ENCODE results near the gene UGT1A9. TPM values are rescaled to one million over a fixed set of nuclear protein-coding genes. Genes with fewer than 3 reads are reported as not detected.

UGT1A9 gene
- total and polyA plus RNA-seq, 2 experiments from 2014 or later, result not detected

DNA sequence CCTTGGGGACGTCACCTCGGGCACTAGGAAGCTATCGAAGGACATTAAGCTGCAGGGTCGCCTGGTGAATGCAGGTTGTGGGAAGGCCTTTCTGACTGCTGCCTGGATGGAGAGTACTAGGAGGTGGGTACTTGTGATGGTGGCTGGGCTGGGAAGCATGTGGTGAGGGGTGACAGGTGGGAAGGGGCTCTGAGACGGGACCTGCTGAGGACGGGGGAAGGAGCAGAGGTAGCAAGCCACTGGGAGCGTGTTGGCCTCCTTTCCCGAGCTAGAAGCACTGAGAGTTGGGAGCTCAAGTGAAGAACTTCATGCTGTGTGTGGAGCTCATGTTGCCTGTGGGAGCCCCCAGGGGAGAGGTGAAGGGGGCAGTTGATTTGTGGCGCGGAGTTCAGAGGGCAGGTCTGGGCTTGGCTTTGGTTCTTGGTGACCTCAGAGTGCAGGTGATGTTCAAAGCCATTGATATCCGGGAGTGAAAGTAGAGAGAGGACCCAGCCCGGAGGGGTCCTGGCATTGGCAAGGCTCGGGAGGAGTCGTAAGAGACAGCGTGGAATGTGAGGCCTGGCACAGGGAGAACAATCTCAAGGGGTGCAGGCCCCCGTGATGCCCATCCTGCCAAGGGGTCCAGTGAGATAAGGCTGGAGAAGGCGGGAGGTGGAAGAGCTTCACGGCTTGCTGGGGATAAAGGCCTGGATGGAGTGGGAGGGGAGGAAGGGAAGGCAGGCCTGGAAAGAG is 119.6 kb downstream of the UGT1A9 start:
- no peak overlapping the region for H3K4me3 ChIP-seq
- H3K27me3 ChIP-seq (ENCODE audit: insufficient read depth), result no peaks in the 10 kb centered on the region
- no peak for TF ChIP-seq STAT1 (IDR thresholded peaks at IDR 0.05; ENCODE audit: unreplicated experiment)
- TF ChIP-seq CREB1 (CRISPR knock-in tag; IDR thresholded peaks at IDR 0.05; ENCODE audit: low read depth), result no peak
- TF ChIP-seq, protein P1, sequence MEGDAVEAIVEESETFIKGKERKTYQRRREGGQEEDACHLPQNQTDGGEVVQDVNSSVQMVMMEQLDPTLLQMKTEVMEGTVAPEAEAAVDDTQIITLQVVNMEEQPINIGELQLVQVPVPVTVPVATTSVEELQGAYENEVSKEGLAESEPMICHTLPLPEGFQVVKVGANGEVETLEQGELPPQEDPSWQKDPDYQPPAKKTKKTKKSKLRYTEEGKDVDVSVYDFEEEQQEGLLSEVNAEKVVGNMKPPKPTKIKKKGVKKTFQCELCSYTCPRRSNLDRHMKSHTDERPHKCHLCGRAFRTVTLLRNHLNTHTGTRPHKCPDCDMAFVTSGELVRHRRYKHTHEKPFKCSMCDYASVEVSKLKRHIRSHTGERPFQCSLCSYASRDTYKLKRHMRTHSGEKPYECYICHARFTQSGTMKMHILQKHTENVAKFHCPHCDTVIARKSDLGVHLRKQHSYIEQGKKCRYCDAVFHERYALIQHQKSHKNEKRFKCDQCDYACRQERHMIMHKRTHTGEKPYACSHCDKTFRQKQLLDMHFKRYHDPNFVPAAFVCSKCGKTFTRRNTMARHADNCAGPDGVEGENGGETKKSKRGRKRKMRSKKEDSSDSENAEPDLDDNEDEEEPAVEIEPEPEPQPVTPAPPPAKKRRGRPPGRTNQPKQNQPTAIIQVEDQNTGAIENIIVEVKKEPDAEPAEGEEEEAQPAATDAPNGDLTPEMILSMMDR (conservative IDR thresholded peaks at IDR 0.05; ENCODE audit: low read depth in 2 of 2), result no peak
- TF ChIP-seq ZNF114 (CRISPR knock-in tag; IDR thresholded peaks at IDR 0.05), result no peak
- TF ChIP-seq POLR2AphosphoS5 (IDR thresholded peaks at IDR 0.05; ENCODE audit: low read depth), result no peak
- TF ChIP-seq EZH2phosphoT487 (IDR thresholded peaks at IDR 0.05; ENCODE audit: unreplicated experiment), result no peak
- TF ChIP-seq ZNF331 (CRISPR knock-in tag; IDR thresholded peaks at IDR 0.05; ENCODE audit: low read depth), result no peak
- no peak for TF ChIP-seq EZH2 (IDR thresholded peaks at IDR 0.05; ENCODE audit: low read depth, unreplicated experiment)
- TF ChIP-seq JUNB (IDR thresholded peaks at IDR 0.05; ENCODE audit: unreplicated experiment), result no peak
- TF ChIP-seq REST (IDR thresholded peaks at IDR 0.05; ENCODE audit: unreplicated experiment), result no peak
- no peak for TF ChIP-seq NANOG (IDR thresholded peaks at IDR 0.05; ENCODE audit: borderline replicate concordance)
- TF ChIP-seq, protein P2, sequence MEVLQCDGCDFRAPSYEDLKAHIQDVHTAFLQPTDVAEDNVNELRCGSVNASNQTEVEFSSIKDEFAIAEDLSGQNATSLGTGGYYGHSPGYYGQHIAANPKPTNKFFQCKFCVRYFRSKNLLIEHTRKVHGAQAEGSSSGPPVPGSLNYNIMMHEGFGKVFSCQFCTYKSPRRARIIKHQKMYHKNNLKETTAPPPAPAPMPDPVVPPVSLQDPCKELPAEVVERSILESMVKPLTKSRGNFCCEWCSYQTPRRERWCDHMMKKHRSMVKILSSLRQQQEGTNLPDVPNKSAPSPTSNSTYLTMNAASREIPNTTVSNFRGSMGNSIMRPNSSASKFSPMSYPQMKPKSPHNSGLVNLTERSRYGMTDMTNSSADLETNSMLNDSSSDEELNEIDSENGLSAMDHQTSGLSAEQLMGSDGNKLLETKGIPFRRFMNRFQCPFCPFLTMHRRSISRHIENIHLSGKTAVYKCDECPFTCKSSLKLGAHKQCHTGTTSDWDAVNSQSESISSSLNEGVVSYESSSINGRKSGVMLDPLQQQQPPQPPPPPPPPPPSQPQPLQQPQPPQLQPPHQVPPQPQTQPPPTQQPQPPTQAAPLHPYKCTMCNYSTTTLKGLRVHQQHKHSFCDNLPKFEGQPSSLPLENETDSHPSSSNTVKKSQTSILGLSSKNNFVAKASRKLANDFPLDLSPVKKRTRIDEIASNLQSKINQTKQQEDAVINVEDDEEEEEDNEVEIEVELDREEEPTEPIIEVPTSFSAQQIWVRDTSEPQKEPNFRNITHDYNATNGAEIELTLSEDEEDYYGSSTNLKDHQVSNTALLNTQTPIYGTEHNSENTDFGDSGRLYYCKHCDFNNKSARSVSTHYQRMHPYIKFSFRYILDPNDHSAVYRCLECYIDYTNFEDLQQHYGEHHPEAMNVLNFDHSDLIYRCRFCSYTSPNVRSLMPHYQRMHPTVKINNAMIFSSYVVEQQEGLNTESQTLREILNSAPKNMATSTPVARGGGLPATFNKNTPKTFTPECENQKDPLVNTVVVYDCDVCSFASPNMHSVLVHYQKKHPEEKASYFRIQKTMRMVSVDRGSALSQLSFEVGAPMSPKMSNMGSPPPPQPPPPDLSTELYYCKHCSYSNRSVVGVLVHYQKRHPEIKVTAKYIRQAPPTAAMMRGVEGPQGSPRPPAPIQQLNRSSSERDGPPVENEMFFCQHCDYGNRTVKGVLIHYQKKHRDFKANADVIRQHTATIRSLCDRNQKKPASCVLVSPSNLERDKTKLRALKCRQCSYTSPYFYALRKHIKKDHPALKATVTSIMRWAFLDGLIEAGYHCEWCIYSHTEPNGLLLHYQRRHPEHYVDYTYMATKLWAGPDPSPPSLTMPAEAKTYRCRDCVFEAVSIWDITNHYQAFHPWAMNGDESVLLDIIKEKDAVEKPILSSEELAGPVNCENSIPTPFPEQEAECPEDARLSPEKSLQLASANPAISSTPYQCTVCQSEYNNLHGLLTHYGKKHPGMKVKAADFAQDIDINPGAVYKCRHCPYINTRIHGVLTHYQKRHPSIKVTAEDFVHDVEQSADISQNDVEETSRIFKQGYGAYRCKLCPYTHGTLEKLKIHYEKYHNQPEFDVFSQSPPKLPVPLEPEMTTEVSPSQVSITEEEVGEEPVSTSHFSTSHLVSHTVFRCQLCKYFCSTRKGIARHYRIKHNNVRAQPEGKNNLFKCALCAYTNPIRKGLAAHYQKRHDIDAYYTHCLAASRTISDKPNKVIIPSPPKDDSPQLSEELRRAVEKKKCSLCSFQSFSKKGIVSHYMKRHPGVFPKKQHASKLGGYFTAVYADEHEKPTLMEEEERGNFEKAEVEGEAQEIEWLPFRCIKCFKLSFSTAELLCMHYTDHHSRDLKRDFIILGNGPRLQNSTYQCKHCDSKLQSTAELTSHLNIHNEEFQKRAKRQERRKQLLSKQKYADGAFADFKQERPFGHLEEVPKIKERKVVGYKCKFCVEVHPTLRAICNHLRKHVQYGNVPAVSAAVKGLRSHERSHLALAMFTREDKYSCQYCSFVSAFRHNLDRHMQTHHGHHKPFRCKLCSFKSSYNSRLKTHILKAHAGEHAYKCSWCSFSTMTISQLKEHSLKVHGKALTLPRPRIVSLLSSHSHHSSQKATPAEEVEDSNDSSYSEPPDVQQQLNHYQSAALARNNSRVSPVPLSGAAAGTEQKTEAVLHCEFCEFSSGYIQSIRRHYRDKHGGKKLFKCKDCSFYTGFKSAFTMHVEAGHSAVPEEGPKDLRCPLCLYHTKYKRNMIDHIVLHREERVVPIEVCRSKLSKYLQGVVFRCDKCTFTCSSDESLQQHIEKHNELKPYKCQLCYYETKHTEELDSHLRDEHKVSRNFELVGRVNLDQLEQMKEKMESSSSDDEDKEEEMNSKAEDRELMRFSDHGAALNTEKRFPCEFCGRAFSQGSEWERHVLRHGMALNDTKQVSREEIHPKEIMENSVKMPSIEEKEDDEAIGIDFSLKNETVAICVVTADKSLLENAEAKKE (CRISPR knock-in tag; IDR thresholded peaks at IDR 0.05), result no peak
- TF ChIP-seq ETS1 (IDR thresholded peaks at IDR 0.05), result no peak
- no peak overlapping the region for H3K4me2 ChIP-seq
- no peaks in the 10 kb centered on the region for H3K4me1 ChIP-seq (ENCODE audit: insufficient read depth)
- Mint-ChIP-seq H3K9me3 (peaks cover 12% of the 10 kb centered on the region), H3K4me1 (no peaks in the 10 kb centered on the region; the same call in 2 of the 3 replicates), H3K27me3 (ENCODE audit: insufficient read depth, low read depth, poor library complexity) (peaks cover 11% of the 10 kb centered on the region), H3K27ac (no peak overlapping the region), H3K4me3 (no peak overlapping the region), H3K36me3 (ENCODE audit: low read depth) (no peaks in the 10 kb centered on the region; the same call in 2 of the 3 replicates)
- H3K79me2 ChIP-seq (replicated peaks; ENCODE audit: insufficient read depth), result no peaks in the 10 kb centered on the region
- no peak overlapping the region for H3K27ac ChIP-seq (ENCODE audit: low read depth)
- ATAC-seq, result no peak
- DNase-seq (ENCODE audit: low spot score), result no peak
- no peaks in the 10 kb centered on the region for H4K20me1 ChIP-seq (replicated peaks; ENCODE audit: insufficient read depth)
- H2AFZ ChIP-seq, result no peak overlapping the region
- no peaks in the 10 kb centered on the region for H3K36me3 ChIP-seq (ENCODE audit: insufficient read depth)
- no peaks in the 10 kb centered on the region for H3K9me2 ChIP-seq (ENCODE audit: insufficient read depth)
- no peaks in the 10 kb centered on the region for H3F3A ChIP-seq (replicated peaks; ENCODE audit: low read depth)

Measured in GM23338 (cell line).